ENCODE results near the gene ZNF326.
"Not testable (repeated sequence)": the region's sequence is repeated elsewhere in the genome, so short reads cannot be mapped to it uniquely, and the experiment has no call there.

ZNF326 gene

GRCh38 chr1:89997152-89997551, 2.2 kb downstream of the ZNF326 start:
- DNase-seq (ENCODE audit: low read depth in 2 of 2) = not testable (repeated sequence)

- DNase-seq (ENCODE audit: low read depth in 2 of 2) = no peak
These were observed 3.4 kb downstream of the ZNF326 start for GRCh38 chr1:89998306-89998705.

DNA sequence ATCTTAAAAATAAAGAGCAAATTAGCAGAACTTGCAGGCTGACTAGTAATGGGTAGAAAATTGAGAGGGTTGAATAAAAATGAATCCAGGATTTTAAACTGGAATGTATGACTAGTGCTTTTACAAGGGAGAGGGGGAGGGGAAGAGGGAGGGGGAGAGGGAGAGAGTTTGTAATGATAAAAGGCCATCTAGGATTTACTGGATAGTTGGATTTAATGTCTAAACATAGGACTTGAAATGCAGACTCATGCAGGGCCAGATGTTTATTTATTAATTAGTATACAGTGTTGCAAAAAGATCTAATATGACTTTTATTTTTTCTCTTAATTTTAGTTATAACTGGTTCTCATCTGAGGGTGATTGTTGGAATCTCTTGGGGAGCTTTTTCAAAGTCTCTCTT, 4.3 kb downstream of the ZNF326 start:
- no peak for DNase-seq (ENCODE audit: low read depth in 2 of 2)

- DNase-seq (ENCODE audit: low read depth in 2 of 2) = no peak
These were observed 4.7 kb downstream of the ZNF326 start for GRCh38 chr1:89999628-90000027.

- DNase-seq (ENCODE audit: low read depth in 2 of 2) = no peak
These were observed 6.2 kb downstream of the ZNF326 start for GRCh38 chr1:90000934-90001676.

DNA sequence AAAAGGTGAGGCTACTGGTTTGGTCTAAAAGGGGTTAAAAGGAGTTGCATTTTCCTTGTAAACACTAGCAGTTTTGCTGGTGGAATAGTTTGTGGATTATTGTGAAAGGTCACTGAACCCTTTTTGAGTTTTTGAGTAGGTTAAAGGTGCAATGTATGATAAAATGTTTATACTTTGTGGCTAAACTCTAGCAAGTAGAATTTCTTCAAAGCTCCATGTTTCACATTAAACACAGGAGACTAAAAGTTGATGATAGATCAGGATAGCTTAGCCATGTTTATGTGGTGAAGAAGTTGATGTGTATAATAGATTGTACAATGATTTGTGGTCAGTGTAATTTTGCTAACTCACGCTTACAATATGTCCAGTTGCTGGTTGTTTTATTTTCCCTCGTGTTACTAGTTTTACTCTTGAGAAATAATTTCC, 13.1 kb downstream of the ZNF326 start:
- no peak for DNase-seq (ENCODE audit: low read depth in 2 of 2)

GRCh38 chr1:90012300-90012699, 17.4 kb downstream of the ZNF326 start:
- no peak for DNase-seq (ENCODE audit: low read depth in 2 of 2)

DNA sequence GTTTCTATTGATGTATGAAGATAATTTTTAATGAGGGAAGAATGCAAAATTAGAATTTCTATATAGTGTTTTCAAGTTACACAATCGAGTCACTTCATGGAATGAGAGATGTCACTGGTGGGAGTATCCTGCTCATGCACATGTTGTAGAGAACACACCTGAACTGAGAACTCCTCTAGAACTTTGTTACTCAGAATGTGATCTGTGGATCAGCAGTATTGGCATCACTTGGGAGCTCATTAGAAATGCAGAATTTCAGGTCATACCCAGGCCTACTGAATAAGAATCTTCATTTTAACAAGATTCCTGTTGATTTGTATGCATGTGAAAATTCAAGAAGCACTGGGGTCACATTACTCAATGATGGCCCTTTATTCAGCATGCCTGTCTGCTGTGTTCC, 28.8 kb downstream of the ZNF326 start:
- no peak for DNase-seq (ENCODE audit: low read depth in 2 of 2)

GRCh38 chr1:90027281-90027680, 32.4 kb downstream of the ZNF326 start:
- DNase-seq (ENCODE audit: low read depth in 2 of 2) = no peak

DNA sequence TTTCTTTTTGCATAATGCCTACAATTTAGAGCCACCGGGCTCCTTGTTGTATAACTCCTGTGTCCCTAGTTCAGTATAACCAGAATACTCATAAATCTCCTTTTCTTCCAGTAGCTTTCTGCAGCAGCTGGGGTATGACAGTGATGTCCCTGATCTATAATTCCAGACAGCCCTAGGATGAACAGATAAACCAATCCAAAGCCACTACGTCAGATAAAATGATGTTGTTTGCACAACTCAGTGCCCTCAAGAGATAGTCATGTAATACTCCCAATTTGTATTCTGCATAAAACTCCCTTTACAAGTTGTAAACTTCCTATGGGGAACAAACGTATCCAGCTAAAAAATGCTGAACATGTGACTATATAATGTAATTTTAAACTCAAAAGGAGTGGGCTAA, 44.7 kb downstream of the ZNF326 start:
- DNase-seq (ENCODE audit: low read depth in 2 of 2) = no peak

GRCh38 chr1:90043586-90043985, 48.7 kb downstream of the ZNF326 start:
- no peak for DNase-seq (ENCODE audit: low read depth in 2 of 2)

DNA sequence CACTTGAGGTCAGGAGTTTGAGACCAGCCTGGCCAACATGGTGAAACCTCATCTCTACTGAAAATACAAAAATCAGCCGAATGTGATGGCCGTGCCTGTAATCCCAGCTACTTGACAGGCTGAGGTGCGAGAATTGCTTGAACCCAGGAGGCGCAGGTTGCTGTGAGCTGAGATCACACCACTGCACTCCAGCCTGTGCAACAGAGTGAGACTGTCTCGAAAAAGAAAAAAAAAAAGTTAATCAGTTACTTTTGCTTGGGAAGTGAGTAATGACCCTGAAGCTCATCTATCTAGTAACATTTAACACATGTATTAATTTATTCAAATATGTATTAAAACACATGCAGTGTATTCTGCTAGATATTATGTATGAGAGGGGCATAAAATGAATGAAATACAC, 49.4 kb downstream of the ZNF326 start:
- no peak for DNase-seq (ENCODE audit: low read depth in 2 of 2)

GRCh38 chr1:90045853-90046563, 51.1 kb downstream of the ZNF326 start:
- DNase-seq (ENCODE audit: low read depth in 2 of 2) = no peak

GRCh38 chr1:90046635-90047034, 51.7 kb downstream of the ZNF326 start:
- DNase-seq (ENCODE audit: low read depth in 2 of 2) = no peak

GRCh38 chr1:90048043-90048442, 53.1 kb downstream of the ZNF326 start:
- DNase-seq (ENCODE audit: low read depth in 2 of 2) = no peak

DNA sequence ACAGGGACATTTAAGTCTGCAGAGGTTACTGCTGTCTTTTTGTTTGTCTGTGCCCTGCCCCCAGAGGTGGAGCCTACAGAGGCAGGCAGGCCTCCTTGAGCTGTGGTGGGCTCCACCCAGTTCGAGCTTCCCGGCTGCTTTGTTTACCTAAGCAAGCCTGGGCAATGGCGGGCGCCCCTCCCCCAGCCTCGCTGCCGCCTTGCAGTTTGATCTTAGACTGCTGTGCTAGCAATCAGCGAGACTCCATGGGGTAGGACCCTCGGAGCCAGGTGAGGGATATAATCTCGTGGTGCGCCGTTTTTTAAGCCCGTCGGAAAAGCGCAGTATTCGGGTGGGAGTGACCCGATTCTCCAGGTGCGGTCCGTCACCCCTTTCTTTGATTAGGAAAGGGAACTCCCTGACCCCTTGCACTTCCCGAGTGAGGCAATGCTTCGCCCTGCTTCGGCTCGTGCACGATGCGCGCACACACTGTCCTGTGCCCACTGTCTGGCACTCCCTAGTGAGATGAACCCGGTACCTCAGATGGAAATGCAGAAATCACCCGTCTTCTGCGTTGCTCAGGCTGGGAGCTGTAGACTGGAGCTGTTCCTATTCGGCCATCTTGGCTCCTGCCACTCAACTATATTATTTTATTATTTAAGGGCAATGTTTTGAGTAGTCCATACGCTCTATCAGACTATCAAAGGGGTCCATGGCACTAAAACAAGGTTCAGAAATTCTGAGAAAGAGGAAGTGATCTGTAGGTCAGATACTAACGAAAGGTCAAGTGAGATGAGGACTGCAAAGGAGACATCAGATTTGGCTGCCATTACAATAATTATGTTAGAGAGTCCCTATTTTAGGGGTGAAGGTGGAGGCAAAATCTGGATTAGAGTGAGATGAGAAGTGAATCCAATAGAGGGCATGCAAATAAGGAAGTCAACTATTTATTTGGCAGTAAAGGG, 68.1 kb downstream of the ZNF326 start:
- not testable (repeated sequence) for DNase-seq (ENCODE audit: low read depth in 2 of 2)

DNA sequence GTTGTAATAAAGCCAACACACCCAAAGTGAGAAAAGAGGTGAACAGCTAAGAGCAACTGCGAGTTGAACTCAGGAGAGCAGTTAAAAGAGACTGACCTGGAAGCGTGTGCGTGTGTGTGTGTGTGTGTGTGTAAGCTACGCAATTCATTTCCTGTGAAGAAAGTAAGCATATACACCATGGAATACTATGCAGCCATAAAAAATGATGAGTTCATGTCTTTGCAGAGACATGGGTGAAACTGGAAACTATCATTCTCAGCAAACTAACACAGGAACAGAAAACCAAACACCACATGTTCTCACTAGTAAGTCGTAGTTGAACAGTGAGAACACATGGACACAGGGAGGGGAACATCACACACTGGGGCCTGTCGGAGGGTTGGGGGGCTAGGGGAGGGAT, 69.2 kb downstream of the ZNF326 start:
- not testable (repeated sequence) for DNase-seq (ENCODE audit: low read depth in 2 of 2)

DNA sequence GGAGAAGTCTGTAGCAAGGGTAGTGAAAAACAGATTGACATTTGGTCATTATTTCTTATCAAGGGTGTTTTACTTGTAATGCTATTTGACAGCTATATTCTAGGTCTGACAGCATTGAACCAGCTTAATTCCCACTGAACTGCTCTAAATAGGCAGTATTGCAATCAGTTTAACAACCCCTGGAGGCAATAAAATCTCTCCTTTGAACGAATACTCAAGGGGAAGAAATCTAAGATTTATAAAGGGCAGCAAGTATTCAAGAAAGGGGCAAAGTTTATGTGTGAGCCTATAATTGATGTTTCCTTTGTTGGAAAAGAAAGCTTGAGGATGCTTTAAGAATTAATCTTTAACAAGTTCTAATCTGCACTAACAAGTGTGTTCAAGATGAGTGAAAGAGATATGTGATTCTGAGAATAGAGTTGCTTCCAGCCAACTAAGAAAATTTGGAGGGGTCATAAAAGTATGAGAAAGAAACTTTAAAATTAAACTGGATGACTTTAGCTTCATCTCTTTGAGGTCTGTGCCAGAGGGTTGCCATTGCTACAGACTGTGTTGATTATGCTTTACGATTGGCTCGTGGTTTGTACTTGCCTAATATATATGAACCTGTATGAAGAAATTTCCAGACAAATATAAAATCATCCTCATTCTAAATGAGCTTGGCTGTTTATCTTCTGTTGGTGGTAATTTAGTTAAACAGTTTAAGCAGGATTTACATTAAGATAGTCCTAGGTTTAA, 72.5 kb downstream of the ZNF326 start:
- no peak for DNase-seq (ENCODE audit: low read depth in 2 of 2)

DNA sequence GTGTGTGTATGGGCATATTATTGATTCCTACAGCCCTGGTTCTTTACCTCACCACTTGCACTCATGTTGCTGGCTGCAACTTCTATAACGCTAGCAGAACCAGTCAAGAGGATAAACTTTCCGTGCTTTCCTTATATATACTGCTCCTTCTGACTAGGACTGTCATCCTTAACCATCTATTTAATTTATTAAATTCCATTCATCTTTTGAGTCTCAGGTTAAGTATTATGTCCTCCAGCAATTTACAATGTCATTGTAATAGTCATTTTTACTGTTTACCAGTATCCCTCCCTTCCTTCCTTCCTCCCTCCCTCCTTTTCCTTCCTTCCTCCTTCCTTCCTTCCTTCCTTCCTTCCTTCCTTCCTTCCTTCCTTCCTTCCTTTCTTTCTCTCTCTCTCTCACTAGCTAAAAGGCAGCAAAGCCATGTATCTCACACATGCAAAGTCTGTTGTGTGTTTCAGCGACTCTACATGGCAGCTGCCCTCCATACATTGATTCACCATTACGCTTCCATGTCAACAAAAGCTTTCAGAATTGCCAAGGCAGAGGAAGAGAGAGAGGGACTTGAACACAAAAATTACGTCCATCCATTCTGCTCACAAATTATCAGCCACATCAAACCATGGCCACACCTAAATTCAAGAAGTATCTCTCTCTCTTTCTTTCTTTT, 73.8 kb downstream of the ZNF326 start:
- no peak for DNase-seq (ENCODE audit: low read depth in 2 of 2)

GRCh38 chr1:90074137-90074536, 79.2 kb downstream of the ZNF326 start:
- no peak for DNase-seq (ENCODE audit: low read depth in 2 of 2)

DNA sequence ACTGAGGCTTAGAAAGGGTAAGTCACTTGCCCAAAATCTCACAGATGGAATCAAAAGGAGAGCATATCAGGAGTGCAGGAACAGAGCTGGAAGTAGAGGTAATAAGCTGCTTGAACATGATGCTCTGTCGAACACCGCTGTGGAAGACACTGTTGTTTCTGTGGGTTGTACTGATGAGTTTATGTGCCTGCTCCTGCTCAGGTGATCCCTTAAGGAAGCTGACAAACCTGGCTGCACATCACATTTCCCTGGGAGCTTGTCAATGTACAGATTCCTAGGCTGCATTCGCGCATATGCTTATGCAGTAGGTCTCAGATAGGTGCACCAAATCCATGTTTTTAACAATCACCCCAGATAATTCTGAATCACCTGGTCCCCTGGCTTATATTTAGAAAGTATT, 79.7 kb downstream of the ZNF326 start:
- DNase-seq (ENCODE audit: low read depth in 2 of 2) = no peak

Data from stimulated activated CD4-positive, alpha-beta T cell treated with anti-CD3 and anti-CD28 coated beads, Interleukin-15, amount 100 ng/mL, for 48 hours (primary cell).